Spleen (tissue), 7 donors: Measurements from ENCODE around the gene LARP4.
"Not testable (repeated sequence)": the region's sequence is repeated elsewhere in the genome, so short reads cannot be mapped to it uniquely, and the experiment has no call there.

Source experiments
- POLR2A ChIP-seq, 3 donors: fragments of 450-650 bp; IDR thresholded peaks; one replicate each; pipeline ENCODE4 v1.5.1; 2017; ENCODE audit warnings: antibody characterized with exemption in 3 of 3, mild to moderate bottlenecking in 1 of 3
- POLR2AphosphoS5 ChIP-seq, 3 donors: sonication (generic); formaldehyde crosslinking; IDR thresholded peaks; one replicate each; pipeline ENCODE4 v1.5.1; 2017; ENCODE audit warnings: antibody characterized with exemption in 3 of 3
- TF ChIP-seq, protein P1 (sequence below), 11 experiments: fragments of 200-600 bp in 7 of 11; fragments of 450-650 bp in 4 of 11; sonication (generic) in 4 of 11; IDR thresholded peaks in 8 of 11; conservative IDR thresholded peaks in 3 of 11; 1 replicate in 7 of 11; 2 replicates in 4 of 11; pipeline versions ENCODE4 v1.4.0 to v1.8.0; 2016 to 2021; ENCODE audit warnings: antibody characterized with exemption in 11 of 11, inconsistent platforms in 4 of 11, mild to moderate bottlenecking in 1 of 11
- donor health status: DM: no; HTN: no; CAD: no; lungs with moderate emphysema.
- donor health status: DM: no; HTN: no; CAD: no.
- donor health status: DM: no; HTN: no; CAD: no.

DNA sequence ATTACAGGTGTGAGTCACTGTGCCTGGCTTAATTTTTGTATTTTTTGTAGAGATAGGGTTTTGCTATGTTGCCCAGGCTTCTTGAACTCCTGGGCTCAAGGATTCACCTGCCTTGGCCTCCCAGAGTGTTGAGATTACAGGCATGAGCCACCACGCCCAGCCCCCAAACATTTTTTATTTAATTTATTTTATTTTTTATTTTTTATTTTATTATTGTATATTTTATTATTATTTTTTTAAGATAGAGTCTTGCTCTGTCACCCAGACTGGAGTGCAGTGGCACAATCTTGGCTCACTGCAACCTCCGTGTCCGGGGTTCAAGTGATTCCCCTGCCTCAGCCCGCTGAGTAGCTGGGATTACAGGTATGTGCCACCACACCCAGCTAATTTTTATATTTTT is 121.1 kb downstream of the LARP4 start:
- TF ChIP-seq, protein P1, sequence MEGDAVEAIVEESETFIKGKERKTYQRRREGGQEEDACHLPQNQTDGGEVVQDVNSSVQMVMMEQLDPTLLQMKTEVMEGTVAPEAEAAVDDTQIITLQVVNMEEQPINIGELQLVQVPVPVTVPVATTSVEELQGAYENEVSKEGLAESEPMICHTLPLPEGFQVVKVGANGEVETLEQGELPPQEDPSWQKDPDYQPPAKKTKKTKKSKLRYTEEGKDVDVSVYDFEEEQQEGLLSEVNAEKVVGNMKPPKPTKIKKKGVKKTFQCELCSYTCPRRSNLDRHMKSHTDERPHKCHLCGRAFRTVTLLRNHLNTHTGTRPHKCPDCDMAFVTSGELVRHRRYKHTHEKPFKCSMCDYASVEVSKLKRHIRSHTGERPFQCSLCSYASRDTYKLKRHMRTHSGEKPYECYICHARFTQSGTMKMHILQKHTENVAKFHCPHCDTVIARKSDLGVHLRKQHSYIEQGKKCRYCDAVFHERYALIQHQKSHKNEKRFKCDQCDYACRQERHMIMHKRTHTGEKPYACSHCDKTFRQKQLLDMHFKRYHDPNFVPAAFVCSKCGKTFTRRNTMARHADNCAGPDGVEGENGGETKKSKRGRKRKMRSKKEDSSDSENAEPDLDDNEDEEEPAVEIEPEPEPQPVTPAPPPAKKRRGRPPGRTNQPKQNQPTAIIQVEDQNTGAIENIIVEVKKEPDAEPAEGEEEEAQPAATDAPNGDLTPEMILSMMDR (IDR thresholded peaks at IDR 0.05 in 8 of 11, conservative IDR thresholded peaks at IDR 0.05 in 3 of 11): not testable (repeated sequence)
- not testable (repeated sequence) for TF ChIP-seq POLR2AphosphoS5, POLR2A (IDR thresholded peaks at IDR 0.05)
